Testis (tissue), 2 donors: Measurements from ENCODE around the gene KDM1A.

Source experiments
- POLR2A ChIP-seq: fragments of 450-650 bp; IDR thresholded peaks from one replicate; pipeline ENCODE4 v1.6.1; 2017; ENCODE audit warnings: antibody characterized with exemption, mild to moderate bottlenecking, moderate library complexity
- TF ChIP-seq, protein P1 (sequence below), 3 experiments: fragments of 450-650 bp in 2 of 3; fragments of 200-600 bp in 1 of 3; sonication (generic) in 1 of 3; IDR thresholded peaks; one replicate each; pipeline ENCODE4 v1.5.1; 2016 to 2019; ENCODE audit warnings: antibody characterized with exemption in 3 of 3, mild to moderate bottlenecking in 2 of 3, moderate library complexity in 1 of 3

DNA sequence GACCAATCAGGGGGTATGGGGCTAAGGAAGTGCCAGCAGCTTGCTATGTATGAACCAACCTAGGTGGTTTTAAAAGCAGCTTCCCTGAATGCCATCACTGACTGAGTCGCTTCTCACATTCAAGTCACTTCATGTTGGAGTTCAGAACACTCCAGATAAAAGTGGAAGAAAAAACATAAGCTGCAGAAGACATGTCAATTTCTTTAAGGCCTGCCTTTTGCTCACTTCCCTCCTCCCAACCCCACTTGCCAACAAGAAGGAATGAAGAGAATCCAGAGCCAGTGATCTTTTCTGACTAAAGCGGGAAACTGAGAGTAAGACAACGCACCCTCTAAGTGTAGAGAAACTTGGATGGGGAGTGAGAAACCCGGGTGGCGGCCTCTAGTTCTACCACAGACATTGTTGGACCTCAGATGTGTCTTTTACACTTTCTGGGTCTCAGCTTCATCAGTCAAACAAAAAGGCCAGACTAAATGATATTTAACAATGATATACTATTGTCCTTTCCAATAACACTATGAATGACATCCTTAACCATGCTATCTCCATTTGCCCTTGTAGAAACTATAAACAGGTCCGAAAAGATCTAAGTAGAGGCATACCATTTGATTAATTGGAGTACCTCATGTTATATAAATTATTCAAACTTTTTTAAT is 95.3 kb downstream of the KDM1A start:
- TF ChIP-seq, protein P1, sequence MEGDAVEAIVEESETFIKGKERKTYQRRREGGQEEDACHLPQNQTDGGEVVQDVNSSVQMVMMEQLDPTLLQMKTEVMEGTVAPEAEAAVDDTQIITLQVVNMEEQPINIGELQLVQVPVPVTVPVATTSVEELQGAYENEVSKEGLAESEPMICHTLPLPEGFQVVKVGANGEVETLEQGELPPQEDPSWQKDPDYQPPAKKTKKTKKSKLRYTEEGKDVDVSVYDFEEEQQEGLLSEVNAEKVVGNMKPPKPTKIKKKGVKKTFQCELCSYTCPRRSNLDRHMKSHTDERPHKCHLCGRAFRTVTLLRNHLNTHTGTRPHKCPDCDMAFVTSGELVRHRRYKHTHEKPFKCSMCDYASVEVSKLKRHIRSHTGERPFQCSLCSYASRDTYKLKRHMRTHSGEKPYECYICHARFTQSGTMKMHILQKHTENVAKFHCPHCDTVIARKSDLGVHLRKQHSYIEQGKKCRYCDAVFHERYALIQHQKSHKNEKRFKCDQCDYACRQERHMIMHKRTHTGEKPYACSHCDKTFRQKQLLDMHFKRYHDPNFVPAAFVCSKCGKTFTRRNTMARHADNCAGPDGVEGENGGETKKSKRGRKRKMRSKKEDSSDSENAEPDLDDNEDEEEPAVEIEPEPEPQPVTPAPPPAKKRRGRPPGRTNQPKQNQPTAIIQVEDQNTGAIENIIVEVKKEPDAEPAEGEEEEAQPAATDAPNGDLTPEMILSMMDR (IDR thresholded peaks at IDR 0.05) = no peak
- TF ChIP-seq POLR2A = no peak
